Right atrium auricular region (tissue), 2 donors: ENCODE data around the gene SND1. TPM values are rescaled to one million over a fixed set of nuclear protein-coding genes. Genes with fewer than 3 reads are reported as not detected.

Experiments used
- DNase-seq: peaks from one replicate; pipeline ENCODE4 v3.0.0-alpha.2; 2019; ENCODE audit warnings: low spot score
- H3K27ac ChIP-seq, 2 donors: fragments of 200-600 bp; sonication (generic); 1 replicate in 1 of 2; 2 replicates in 1 of 2; pipeline ENCODE4 v1.5.1; 2016 to 2019
- H3K27me3 ChIP-seq, 2 donors: fragments of 200-600 bp; sonication (generic); one replicate each; pipeline versions ENCODE4 v1.5.1 to v1.6.0; 2017 to 2019
- H3K36me3 ChIP-seq: fragments of 200-600 bp; sonication (generic); one replicate; pipeline ENCODE4 v1.5.1; 2016
- H3K4me1 ChIP-seq, 2 donors: fragments of 200-600 bp; sonication (generic); one replicate each; pipeline versions ENCODE4 v1.5.1 to v1.6.0; 2017 to 2019
- H3K4me3 ChIP-seq, 2 donors: fragments of 200-600 bp; sonication (generic); 1 replicate in 1 of 2; 2 replicates in 1 of 2; pipeline ENCODE4 v1.5.1; 2017 to 2019; ENCODE audit warnings: mild to moderate bottlenecking in 1 of 2, moderate library complexity in 1 of 2
- H3K9me3 ChIP-seq, 2 donors: fragments of 200-600 bp; sonication (generic); one replicate each; pipeline ENCODE4 v1.5.1; 2019
- CTCF ChIP-seq, 2 donors: fragments of 200-600 bp; sonication (generic); IDR thresholded peaks; one replicate each; pipeline ENCODE4 v1.5.1; 2019; ENCODE audit warnings: antibody characterized with exemption in 2 of 2
- total RNA-seq, 2 donors: library from RNA; depleted of rRNA; stranded (reverse); fragments of >200 nt; gene quantifications; one replicate each; pipeline ENCODE4 v1.1.0, GENCODE V29; 2016

Gene SND1
- total RNA-seq, 2 donors from 2014 or later: 69.4 to 77.6 TPM

- Histone ChIP-seq H3K4me3 (no peak overlapping the region), H3K27me3 (no peaks in the 10 kb centered on the region), H3K9me3 (no peaks in the 10 kb centered on the region), H3K4me1 (peaks cover 0 to 7% of the 10 kb centered on the region in 2 donors), H3K27ac (no peak overlapping the region), H3K36me3 (no peaks in the 10 kb centered on the region)
- DNase-seq: no peak
- no peak for TF ChIP-seq CTCF (IDR thresholded peaks at IDR 0.05)
These were observed 256.6 kb downstream of the SND1 start for GRCh38 chr7:127908430-127909258.

- H3K4me3 ChIP-seq: no peak overlapping the region
- H3K9me3 ChIP-seq: no peaks in the 10 kb centered on the region
- H3K36me3 ChIP-seq: no peaks in the 10 kb centered on the region
- no peaks in the 10 kb centered on the region for H3K27me3 ChIP-seq
- H3K27ac ChIP-seq: no peak overlapping the region
- peaks cover 0 to 7% of the 10 kb centered on the region in 2 donors for H3K4me1 ChIP-seq
- TF ChIP-seq CTCF (IDR thresholded peaks at IDR 0.05): no peak
- no peak for DNase-seq
These were observed 257.6 kb downstream of the SND1 start for GRCh38 chr7:127909424-127910152.

GRCh38 chr7:127910670-127911069 lies 258.7 kb downstream of the SND1 start:
- Histone ChIP-seq H3K4me1 (peaks cover 0 to 7% of the 10 kb centered on the region in 2 donors), H3K27me3 (no peaks in the 10 kb centered on the region), H3K36me3 (no peaks in the 10 kb centered on the region), H3K9me3 (no peaks in the 10 kb centered on the region), H3K4me3 (no peak overlapping the region), H3K27ac (no peak overlapping the region)
- TF ChIP-seq CTCF (IDR thresholded peaks at IDR 0.05): no peak
- no peak for DNase-seq

- Histone ChIP-seq H3K4me1 (peaks cover 0 to 7% of the 10 kb centered on the region in 2 donors), H3K4me3 (no peak overlapping the region), H3K36me3 (no peaks in the 10 kb centered on the region), H3K27ac (no peak overlapping the region), H3K9me3 (no peaks in the 10 kb centered on the region), H3K27me3 (no peaks in the 10 kb centered on the region)
- no peak for DNase-seq
- TF ChIP-seq CTCF (IDR thresholded peaks at IDR 0.05): no peak
These were observed 260.0 kb downstream of the SND1 start for GRCh38 chr7:127911968-127912511.

- H3K27ac ChIP-seq: no peak overlapping the region
- no peaks in the 10 kb centered on the region for H3K9me3 ChIP-seq
- no peak for TF ChIP-seq CTCF (IDR thresholded peaks at IDR 0.05)
- DNase-seq: no peak
- H3K27me3 ChIP-seq: no peaks in the 10 kb centered on the region
- no peaks in the 10 kb centered on the region for H3K36me3 ChIP-seq
- no peak overlapping the region for H3K4me3 ChIP-seq
- H3K4me1 ChIP-seq: peaks cover 0 to 7% of the 10 kb centered on the region in 2 donors
These were observed 260.9 kb downstream of the SND1 start for GRCh38 chr7:127912901-127913300.
